Mucosa of descending colon (tissue), 3 donors: Measurements from ENCODE around the gene RBPJL. TPM values are rescaled to one million over a fixed set of nuclear protein-coding genes. Genes with fewer than 3 reads are reported as not detected.

ENCODE experiments used
- ATAC-seq: fragments of 200-7000 bp; cut with Tn5 transposase; one replicate; pipeline ENCODE4 v1.9.1; 2020; ENCODE audit warnings: mild to moderate bottlenecking, moderate library complexity
- DNase-seq, 3 donors: peaks; one replicate each; pipeline ENCODE4 v3.0.0-alpha.2; 2020
- H3K36me3 ChIP-seq: fragments of 200-600 bp; one replicate; pipeline ENCODE4 v1.8.0; 2021; ENCODE audit warnings: low read depth, mild to moderate bottlenecking
- H3K4me1 ChIP-seq: fragments of 200-600 bp; one replicate; pipeline ENCODE4 v1.8.0; 2021; ENCODE audit warnings: low read depth, mild to moderate bottlenecking
- H3K4me3 ChIP-seq: fragments of 200-600 bp; one replicate; pipeline ENCODE4 v1.8.0; 2021; ENCODE audit warnings: mild to moderate bottlenecking
- H3K9me3 ChIP-seq: fragments of 200-600 bp; one replicate; pipeline ENCODE4 v1.8.0; 2021; ENCODE audit warnings: mild to moderate bottlenecking
- CTCF ChIP-seq: fragments of 200-600 bp; IDR thresholded peaks from one replicate; pipeline ENCODE4 v1.8.0; 2022; ENCODE audit warnings: antibody characterized with exemption, mild to moderate bottlenecking
- intact Hi-C, 2 donors: fragments of 100-400 bp; cut with DNase I in 1 of 2; cut with micrococcal nuclease in 1 of 2; formaldehyde crosslinking; loops; one replicate each; pipeline versions ENCODE4 v1.11.0 to v1.11.1; 2022; cut with DNase I, micrococcal nuclease
- total RNA-seq, 3 donors: library from RNA; stranded (reverse); fragmentation: NEBNext Ultra II Directional in 2 of 3; extraction: Animal tissue kit (Norgen Biotek cat#: 25700) in 2 of 3; gene quantifications; one replicate each; pipeline versions ENCODE4 v1.2.1 to v1.2.4, GENCODE V29; 2021 to 2023
- donor health status: DM: no; HTN: no; CAD: no; lungs with moderate emphysema.
- donor health status: DM: no; HTN: no; CAD: no.
- donor health status: DM: no; HTN: yes; CAD: no.

Gene RBPJL
- total RNA-seq, 3 donors from 2014 or later: not detected

GRCh38 chr20:45366192-45366591 lies 59.6 kb downstream of the RBPJL start:
- ATAC-seq: no peak
- intact Hi-C loops: no loop called here
- Histone ChIP-seq H3K9me3 (no peaks in the 10 kb centered on the region), H3K36me3 (peaks cover 9% of the 10 kb centered on the region), H3K4me3 (no peak overlapping the region), H3K4me1 (peaks cover 31% of the 10 kb centered on the region)
- no peak for TF ChIP-seq CTCF
- DNase-seq: no peak

GRCh38 chr20:45366631-45367030 lies 60.0 kb downstream of the RBPJL start:
- no peak for DNase-seq

GRCh38 chr20:45367126-45367525 lies 60.5 kb downstream of the RBPJL start:
- intact Hi-C loops: no loop called here

More at GRCh38 chr20:45366631-45367030, 60.0 kb downstream of the RBPJL start:
- H3K9me3 ChIP-seq: no peaks in the 10 kb centered on the region
- H3K4me1 ChIP-seq: peaks cover 31% of the 10 kb centered on the region
- TF ChIP-seq CTCF: no peak
- H3K36me3 ChIP-seq: peaks cover 9% of the 10 kb centered on the region
- ATAC-seq: no peak
- H3K4me3 ChIP-seq: no peak overlapping the region
- intact Hi-C loops: no loop called here

More at GRCh38 chr20:45367126-45367525, 60.5 kb downstream of the RBPJL start:
- Histone ChIP-seq H3K36me3 (peaks cover 9% of the 10 kb centered on the region), H3K4me1 (peaks cover 31% of the 10 kb centered on the region), H3K4me3 (no peak overlapping the region), H3K9me3 (no peaks in the 10 kb centered on the region)
- DNase-seq: no peak
- no peak for ATAC-seq
- no peak for TF ChIP-seq CTCF

Other genes starting within 250 kb of the RBPJL start
- under 1 TPM in 2 of 3 donors, not detected in 1; 0.09 to 0.17 TPM for gene KCNS1, start 205.7 kb upstream of the RBPJL start, total RNA-seq
- not detected for gene WFDC5, start 191.7 kb upstream of the RBPJL start, total RNA-seq
- not detected for gene WFDC12, start 182.4 kb upstream of the RBPJL start, total RNA-seq
- gene PI3, start 131.9 kb upstream of the RBPJL start, total RNA-seq: 100 to 1,000 TPM in 2 of 3 donors, 10 to 100 TPM in 1; 86.8 to 399 (median 294) TPM
- gene SEMG1, start 99.8 kb upstream of the RBPJL start, total RNA-seq: not detected
- not detected for gene SEMG2, start 85.5 kb upstream of the RBPJL start, total RNA-seq
- 100 to 1,000 TPM in 1 of 3 donors, 10 to 100 TPM in 2; 29.9 to 132 (median 43.3) TPM for gene SLPI, start 52.3 kb upstream of the RBPJL start, total RNA-seq
- gene MATN4, start 1.5 kb downstream of the RBPJL start, total RNA-seq: under 1 TPM in 2 of 3 donors, not detected in 1; 0.17 to 0.22 TPM
- gene SDC4, start 41.6 kb downstream of the RBPJL start, total RNA-seq: 100 to 1,000 TPM; 114 to 145 (median 122) TPM
- gene SYS1, start 56.3 kb downstream of the RBPJL start, total RNA-seq: 10 to 100 TPM; 37.2 to 41.7 (median 39.9) TPM
- 1 to 10 TPM; 1.4 to 2.1 (median 1.6) TPM for gene TP53TG5, start 71.5 kb downstream of the RBPJL start, total RNA-seq
- 100 to 1,000 TPM; 108 to 125 (median 124) TPM for gene DBNDD2, start 101.4 kb downstream of the RBPJL start, total RNA-seq
- gene PIGT, start 109.3 kb downstream of the RBPJL start, total RNA-seq: 100 to 1,000 TPM in 2 of 3 donors, 10 to 100 TPM in 1; 92.1 to 137 (median 124) TPM
- gene WFDC2, start 162.9 kb downstream of the RBPJL start, total RNA-seq: 100 to 1,000 TPM in 1 of 3 donors, 10 to 100 TPM in 2; 65.7 to 183 (median 78.0) TPM
- not detected for gene SPINT3, start 208.8 kb downstream of the RBPJL start, total RNA-seq
- gene WFDC6, start 232.6 kb downstream of the RBPJL start, total RNA-seq: not detected
- not detected for gene EPPIN, start 240.6 kb downstream of the RBPJL start, total RNA-seq